Astrocyte of the cerebellum (primary cell): ENCODE measurements around the gene FTSJ1.

Source experiments
- DNase-seq: peaks from one replicate; pipeline ENCODE4 v3.0.0-alpha.2; 2011; ENCODE audit warnings: low read depth
- H3K4me3 ChIP-seq: 2 replicates; pipeline ENCODE4 v1.5.1; 2011; ENCODE audit warnings: mild to moderate bottlenecking, low read depth, low read length, moderate library complexity
- in situ Hi-C: cut with HindIII; loops from 2 replicates; pipeline ENCODE4 v1.10.0; 2017; ENCODE audit warnings: low sequenced_read_pairs
- TF ChIP-seq, protein P1 (sequence below): IDR thresholded peaks from 2 replicates; pipeline ENCODE4 v1.5.1; 2012; ENCODE audit warnings: low read length, low read depth, moderate library complexity, mild to moderate bottlenecking; ENCODE audit errors: missing control alignments

Gene FTSJ1

DNA sequence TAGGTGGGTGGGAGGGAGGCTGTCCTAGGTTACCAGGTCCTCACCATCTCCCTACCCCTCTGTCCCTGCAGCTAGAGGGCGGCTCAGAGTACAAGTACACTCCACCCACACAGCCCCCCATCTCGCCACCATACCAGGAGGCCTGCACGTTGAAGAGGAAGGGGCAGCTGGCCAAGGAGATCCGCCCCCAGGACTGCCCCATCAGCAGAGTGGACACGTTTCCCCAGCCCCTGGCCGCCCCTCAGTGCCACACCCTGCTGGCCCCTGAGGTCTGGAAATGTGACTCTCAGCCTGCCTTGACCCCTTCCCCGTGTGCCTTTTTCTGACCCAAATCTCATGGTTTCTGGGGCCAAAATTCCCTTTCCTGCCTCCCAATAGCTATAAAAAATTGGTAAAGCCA, 6.5 kb downstream of the FTSJ1 start:
- TF ChIP-seq, protein P1, sequence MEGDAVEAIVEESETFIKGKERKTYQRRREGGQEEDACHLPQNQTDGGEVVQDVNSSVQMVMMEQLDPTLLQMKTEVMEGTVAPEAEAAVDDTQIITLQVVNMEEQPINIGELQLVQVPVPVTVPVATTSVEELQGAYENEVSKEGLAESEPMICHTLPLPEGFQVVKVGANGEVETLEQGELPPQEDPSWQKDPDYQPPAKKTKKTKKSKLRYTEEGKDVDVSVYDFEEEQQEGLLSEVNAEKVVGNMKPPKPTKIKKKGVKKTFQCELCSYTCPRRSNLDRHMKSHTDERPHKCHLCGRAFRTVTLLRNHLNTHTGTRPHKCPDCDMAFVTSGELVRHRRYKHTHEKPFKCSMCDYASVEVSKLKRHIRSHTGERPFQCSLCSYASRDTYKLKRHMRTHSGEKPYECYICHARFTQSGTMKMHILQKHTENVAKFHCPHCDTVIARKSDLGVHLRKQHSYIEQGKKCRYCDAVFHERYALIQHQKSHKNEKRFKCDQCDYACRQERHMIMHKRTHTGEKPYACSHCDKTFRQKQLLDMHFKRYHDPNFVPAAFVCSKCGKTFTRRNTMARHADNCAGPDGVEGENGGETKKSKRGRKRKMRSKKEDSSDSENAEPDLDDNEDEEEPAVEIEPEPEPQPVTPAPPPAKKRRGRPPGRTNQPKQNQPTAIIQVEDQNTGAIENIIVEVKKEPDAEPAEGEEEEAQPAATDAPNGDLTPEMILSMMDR: no peak
- H3K4me3 ChIP-seq: no peak overlapping the region
- DNase-seq: no peak
- in situ Hi-C loops: no loop called here

DNA sequence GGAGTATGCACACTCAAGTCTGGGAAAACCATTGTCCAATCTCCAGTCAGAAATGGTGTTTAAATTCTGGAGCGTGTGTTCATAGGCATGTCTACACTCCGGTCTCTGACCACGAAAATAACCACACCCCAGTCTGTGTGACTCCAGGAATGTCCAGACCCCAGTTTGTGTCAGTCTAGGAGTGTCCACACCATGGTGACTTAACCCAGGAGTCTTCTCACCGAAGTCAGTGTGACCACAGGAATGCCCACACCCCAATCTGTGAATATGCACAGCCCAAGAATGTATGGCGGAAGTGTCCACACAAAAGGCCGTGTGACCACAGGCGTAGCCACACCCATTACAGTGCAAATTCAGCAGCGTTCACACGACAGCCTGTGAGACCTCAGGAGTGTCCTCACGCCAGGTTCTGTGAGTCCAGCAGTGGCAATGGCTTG, 11.4 kb downstream of the FTSJ1 start:
- no peak overlapping the region for H3K4me3 ChIP-seq
- in situ Hi-C loops: no loop called here
- TF ChIP-seq, protein P1: no peak
- DNase-seq: peak; percentile 94

DNA sequence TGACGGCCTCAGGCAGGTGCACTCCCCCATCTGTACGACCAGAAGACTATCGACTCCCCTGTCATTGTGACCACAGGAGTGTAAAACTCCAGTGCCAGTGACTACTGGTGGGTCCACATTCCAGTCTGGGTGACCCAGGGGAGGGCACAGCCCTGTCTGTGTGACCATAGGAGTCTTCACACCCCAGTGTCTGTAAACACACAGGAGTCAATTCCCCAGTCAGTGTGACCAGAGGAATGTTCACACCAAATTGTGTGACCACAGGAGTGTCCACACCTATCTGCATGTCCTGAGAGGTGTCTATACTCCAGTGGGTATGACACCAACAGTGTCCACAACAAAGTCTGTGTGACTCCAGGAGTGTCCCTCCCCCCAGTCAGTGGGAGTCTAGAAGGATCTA, 12.0 kb downstream of the FTSJ1 start:
- no peak for DNase-seq
- in situ Hi-C loops: no loop called here
- TF ChIP-seq, protein P1: no peak
- no peak overlapping the region for H3K4me3 ChIP-seq

DNA sequence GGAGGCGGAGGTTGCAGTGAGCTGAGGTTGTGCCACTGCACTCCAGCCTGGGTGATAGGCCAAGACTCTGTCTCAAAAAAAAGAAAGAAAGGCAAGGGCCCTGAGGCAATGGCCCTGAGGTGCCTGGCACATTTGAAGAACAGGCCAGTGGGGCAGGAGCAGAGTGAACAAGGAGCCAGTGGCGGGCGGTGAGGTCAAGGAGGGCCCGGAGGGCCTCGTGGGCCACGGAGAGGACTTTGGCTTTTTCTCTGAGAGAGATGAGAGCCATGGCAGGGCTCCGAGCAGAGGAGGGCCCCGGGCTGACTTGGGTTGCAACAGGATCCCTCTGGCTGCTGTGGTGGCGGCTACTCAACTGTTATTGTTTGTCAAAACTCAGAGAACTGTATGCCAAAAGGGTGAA, 13.3 kb downstream of the FTSJ1 start:
- TF ChIP-seq, protein P1: no peak
- DNase-seq: no peak
- in situ Hi-C loops: no loop called here
- no peak overlapping the region for H3K4me3 ChIP-seq

DNA sequence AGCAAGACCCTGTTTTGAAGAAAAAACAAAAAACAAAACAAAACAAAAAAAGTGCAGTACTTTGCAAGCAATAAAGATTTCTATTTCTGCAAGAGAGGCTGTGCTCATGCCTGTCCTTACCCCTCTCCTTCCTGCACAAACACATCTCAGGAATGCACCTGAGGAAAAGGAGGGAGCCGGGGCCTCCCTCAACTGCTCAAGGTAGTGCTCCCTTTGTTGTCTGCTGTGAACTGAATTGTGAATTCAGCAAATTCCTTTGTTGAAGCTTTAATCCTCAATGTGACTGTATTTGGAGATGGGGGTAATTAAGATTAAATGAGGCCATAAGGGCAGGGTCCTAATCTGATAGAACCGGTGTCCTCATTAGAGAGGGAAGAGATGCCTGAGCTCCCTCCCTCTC, 13.9 kb downstream of the FTSJ1 start:
- in situ Hi-C loops: no loop called here

DNA sequence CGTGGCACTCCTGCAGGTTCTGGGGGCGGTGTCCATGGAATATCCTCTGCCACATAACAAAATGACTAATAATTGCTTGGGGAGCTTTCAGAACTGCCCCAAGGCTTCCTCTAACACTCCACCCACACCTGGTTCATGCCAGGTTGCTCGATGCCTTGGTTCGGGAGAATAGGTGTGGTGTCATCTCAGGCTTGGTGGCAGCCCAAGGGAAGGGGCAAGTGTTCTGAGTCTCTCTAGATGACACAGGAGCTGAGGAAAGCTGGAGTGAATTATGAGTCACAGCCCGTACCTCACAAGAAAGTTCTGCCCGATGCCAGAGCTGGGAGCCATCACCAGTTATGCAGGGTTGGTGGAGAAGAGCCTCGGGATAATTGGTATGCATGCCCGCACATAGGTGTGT, 14.7 kb downstream of the FTSJ1 start:
- no peak for DNase-seq
- H3K4me3 ChIP-seq: no peak overlapping the region
- TF ChIP-seq, protein P1: no peak
- in situ Hi-C loops: no loop called here

More for the DNA sequence above, 13.9 kb downstream of the FTSJ1 start:
- TF ChIP-seq, protein P1: no peak
- DNase-seq: no peak
- no peak overlapping the region for H3K4me3 ChIP-seq

DNA sequence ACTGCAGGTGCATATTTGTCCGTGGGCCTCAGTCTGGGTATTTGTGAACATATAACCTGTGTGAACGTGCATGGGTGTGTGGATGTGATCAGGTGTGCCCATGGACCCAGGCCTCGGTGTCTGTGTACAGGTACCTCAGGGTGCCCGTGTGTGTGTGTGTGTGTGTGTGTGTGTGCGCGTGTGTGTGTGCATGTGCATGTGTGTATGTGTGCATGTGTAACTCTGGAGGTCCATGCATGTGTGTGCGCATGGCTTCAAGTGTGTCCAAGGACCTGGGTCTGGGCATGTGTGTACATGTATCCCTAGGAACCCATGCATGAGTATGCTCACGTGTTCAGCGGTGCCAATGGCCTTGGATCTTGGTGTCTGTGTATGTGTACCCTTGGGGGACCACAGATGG, 15.8 kb downstream of the FTSJ1 start:
- DNase-seq: no peak
- H3K4me3 ChIP-seq: no peak overlapping the region
- TF ChIP-seq, protein P1: no peak
- in situ Hi-C loops: no loop called here
